ENCODE measurements around the gene MDFI.

- TF ChIP-seq CTCF (IDR thresholded peaks at IDR 0.05) (no peak), POLR2A (IDR thresholded peaks at IDR 0.05) (no peak)
Observed at GRCh38 chr6:41645007-41645618, 6.8 kb downstream of the MDFI start.

Measured in body of pancreas (tissue), 4 donors.